ENCODE data around the gene MYADML2. TPM values are rescaled to one million over a fixed set of nuclear protein-coding genes. Genes with fewer than 3 reads are reported as not detected.

MYADML2 gene
- polyA plus RNA-seq, 4 donors = 0.03 to 0.06 TPM; not detected in 2

DNA sequence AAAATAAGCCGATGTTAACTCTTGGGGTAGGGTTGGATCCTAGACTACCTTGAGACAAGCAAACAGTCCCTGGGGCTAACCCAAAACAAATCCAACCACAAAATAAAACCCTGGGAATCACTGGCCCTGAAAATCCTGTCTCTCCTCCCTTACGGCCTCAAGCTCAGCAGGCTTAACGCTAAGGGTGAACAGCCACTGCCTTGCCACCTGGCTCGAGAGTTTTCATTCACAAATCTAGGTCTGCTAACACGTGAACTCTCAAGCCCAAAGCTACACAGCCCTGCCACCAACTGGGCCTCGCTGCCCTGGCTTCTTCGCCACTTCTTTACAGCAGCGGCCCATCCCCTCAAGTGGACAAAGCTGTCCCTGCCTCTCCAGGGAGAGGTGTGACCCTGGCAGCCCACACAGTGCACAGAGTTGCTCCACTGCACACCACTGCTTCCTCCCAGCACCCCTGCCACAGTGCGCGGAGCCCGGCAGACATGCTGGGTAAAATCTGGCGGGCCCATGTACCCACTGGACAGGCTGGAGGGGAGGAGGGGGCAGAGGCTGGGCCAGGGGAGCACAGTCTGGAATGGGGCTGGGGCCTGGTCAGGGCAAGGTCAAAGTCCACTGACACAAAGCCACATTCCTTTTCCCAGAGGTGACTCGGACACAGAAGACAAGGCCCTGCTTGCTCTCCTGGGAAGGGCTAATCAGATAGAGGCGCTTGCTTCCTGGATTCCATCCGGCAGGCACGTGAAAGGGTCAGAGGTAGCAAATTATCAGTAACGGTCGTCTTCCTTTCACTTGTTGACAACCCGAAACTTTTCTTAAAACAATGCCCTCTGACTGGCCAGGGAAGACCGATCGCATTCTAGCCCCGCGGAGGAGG is 36.8 kb downstream of the MYADML2 start:
- Histone ChIP-seq H3K27me3 (ENCODE audit: control insufficient read depth in 3 of 3, insufficient read depth in 3 of 3, low read length in 3 of 3) (no peaks in the 10 kb centered on the region), H3K9me3 (ENCODE audit: control insufficient read depth in 2 of 2, insufficient read depth in 1 of 2, low read depth in 1 of 2, low read length in 1 of 2) (no peaks in the 10 kb centered on the region), H3K27ac (ENCODE audit: low read depth in 1 of 3, low read length in 2 of 3) (peak overlapping the region; percentile 92 to 98 (median 96)), H3K36me3 (ENCODE audit: control insufficient read depth in 3 of 3, insufficient read depth in 2 of 3, low read depth in 1 of 3, low read length in 3 of 3) (peaks cover 7 to 79% (median 33%) of the 10 kb centered on the region in 3 donors), H3K4me3 (ENCODE audit: low read depth in 1 of 3, low read length in 3 of 3) (peak overlapping the region; percentile 77 to 98 (median 82)), H3K4me1 (ENCODE audit: control insufficient read depth in 3 of 3, insufficient read depth in 2 of 3, low read depth in 1 of 3, low read length in 2 of 3) (peaks cover 0 to 12% (median 2%) of the 10 kb centered on the region in 3 donors)
- WGBS, 3 donors = 14 to 31% (median 22%) methylated on average over 23 of the region's 23 CpGs
- FAIRE-seq (no peak), DNase-seq (peak; percentile 84 to 94)

DNA sequence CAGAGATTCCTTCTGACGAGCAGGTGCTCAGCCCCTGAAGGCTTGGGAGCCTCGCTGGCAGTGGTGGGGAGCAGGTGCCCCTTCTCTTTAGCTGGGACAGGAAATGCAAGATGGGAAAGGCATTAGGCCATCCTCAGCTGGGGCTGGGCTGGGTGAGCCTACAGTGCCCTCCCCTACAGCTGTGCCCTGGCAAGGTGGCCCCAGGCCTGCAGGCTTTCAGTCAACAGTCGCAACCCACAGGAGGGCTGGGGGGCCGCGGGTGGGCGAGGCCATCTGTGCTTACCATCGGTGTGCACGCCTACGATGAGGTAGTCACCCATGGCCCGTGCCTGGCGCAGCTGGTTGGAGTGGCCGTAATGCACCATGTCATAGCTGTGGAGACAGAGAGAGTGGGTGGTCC is 37.8 kb downstream of the MYADML2 start:
- Histone ChIP-seq H3K4me1 (ENCODE audit: control insufficient read depth in 3 of 3, insufficient read depth in 2 of 3, low read depth in 1 of 3, low read length in 2 of 3) (peaks cover 0 to 12% (median 2%) of the 10 kb centered on the region in 3 donors), H3K9me3 (ENCODE audit: control insufficient read depth in 2 of 2, insufficient read depth in 1 of 2, low read depth in 1 of 2, low read length in 1 of 2) (no peaks in the 10 kb centered on the region), H3K4me3 (ENCODE audit: low read depth in 1 of 3, low read length in 3 of 3) (peak overlapping the region in 1 of 3 donors; percentile 98), H3K27ac (ENCODE audit: low read depth in 1 of 3, low read length in 2 of 3) (peak overlapping the region in 1 of 3 donors; percentile 96), H3K36me3 (ENCODE audit: control insufficient read depth in 3 of 3, insufficient read depth in 2 of 3, low read depth in 1 of 3, low read length in 3 of 3) (peaks cover 7 to 79% (median 27%) of the 10 kb centered on the region in 3 donors), H3K27me3 (ENCODE audit: control insufficient read depth in 3 of 3, insufficient read depth in 3 of 3, low read length in 3 of 3) (no peaks in the 10 kb centered on the region)
- 90 to 94% (median 90%) methylated on average over 12 of the region's 12 CpGs for WGBS, 3 donors
- DNase-seq = no peak
- FAIRE-seq = no peak

DNA sequence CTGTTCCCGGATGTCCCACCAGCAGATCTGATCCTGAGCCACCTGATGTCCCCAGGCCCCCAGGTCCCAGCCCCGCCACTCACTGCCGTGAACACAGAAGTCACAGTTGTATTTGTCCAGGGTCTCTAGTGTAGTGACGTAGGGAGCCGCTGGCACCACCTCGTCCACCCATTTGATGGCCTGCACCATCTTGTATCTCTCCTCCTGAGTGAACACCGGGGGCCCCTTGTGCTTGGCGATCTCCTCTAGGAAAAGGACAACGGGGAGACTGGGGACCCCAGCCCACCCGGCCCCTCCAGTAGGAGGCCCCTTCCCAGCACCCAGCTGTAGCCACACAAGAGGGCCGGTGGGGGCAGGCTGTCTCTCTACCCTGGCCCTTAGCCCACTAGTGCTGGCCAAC is 38.2 kb downstream of the MYADML2 start:
- Histone ChIP-seq H3K4me3 (ENCODE audit: low read depth in 1 of 3, low read length in 3 of 3) (no peak overlapping the region), H3K27me3 (ENCODE audit: control insufficient read depth in 3 of 3, insufficient read depth in 3 of 3, low read length in 3 of 3) (no peaks in the 10 kb centered on the region), H3K9me3 (ENCODE audit: control insufficient read depth in 2 of 2, insufficient read depth in 1 of 2, low read depth in 1 of 2, low read length in 1 of 2) (no peaks in the 10 kb centered on the region), H3K36me3 (ENCODE audit: control insufficient read depth in 3 of 3, insufficient read depth in 2 of 3, low read depth in 1 of 3, low read length in 3 of 3) (peaks cover 7 to 79% (median 23%) of the 10 kb centered on the region in 3 donors), H3K27ac (ENCODE audit: low read depth in 1 of 3, low read length in 2 of 3) (no peak overlapping the region), H3K4me1 (ENCODE audit: control insufficient read depth in 3 of 3, insufficient read depth in 2 of 3, low read depth in 1 of 3, low read length in 2 of 3) (peaks cover 0 to 12% (median 2%) of the 10 kb centered on the region in 3 donors)
- 90 to 95% (median 93%) methylated on average over 10 to 11 of the region's 11 CpGs for WGBS, 3 donors
- DNase-seq (no peak), FAIRE-seq (no peak)

DNA sequence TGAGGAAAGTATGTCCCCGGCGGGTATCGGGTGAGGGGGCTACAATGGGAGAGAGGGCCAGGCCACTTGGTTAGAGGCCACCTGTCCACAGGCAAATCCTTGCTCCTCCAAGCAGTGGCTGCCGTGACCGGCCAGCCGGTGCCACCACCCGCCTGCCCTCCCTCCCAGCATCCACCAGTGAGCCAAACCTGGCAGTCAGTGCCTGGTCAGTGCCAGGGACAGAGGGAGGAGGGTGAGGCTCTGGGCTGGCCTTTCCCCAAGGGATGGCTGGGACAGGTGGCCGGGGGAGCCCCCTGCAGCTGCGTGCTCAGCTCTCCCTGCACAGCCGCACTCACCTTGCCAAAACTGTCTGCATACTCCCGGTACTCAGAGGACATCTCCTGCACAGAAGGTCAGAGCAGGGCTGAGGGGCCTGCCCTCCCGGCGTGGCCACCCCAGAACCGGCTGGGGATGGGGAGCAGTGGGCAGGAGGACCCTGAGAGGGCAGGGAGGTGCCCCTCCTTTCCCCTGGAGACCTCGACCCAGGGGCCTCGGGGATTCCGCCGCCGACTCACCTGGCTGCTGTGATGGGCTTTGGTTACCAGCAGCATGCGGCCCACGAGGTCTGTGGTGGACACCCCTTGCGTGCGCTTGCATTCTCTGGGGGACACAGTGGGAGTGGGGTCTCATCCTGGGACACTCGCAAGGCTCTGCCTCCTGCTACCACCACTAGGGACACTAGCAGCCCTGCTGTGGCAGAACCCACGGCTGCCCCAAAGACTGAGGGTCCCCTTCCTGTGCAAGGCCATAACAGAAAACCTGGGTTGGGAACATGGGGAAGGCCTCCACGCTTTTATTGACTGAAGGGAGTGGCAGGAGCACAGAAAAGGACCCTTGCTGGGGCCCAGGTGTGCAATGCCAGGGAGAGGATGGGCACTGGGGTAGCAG is 39.6 kb downstream of the MYADML2 start:
- WGBS, 3 donors = 91 to 93% (median 92%) methylated on average over 26 of the region's 26 CpGs
- Histone ChIP-seq H3K9me3 (ENCODE audit: control insufficient read depth in 2 of 2, insufficient read depth in 1 of 2, low read depth in 1 of 2, low read length in 1 of 2) (no peaks in the 10 kb centered on the region), H3K27ac (ENCODE audit: low read depth in 1 of 3, low read length in 2 of 3) (no peak overlapping the region), H3K4me3 (ENCODE audit: low read depth in 1 of 3, low read length in 3 of 3) (no peak overlapping the region), H3K27me3 (ENCODE audit: control insufficient read depth in 3 of 3, insufficient read depth in 3 of 3, low read length in 3 of 3) (peaks cover 0 to under 1% (median 0%) of the 10 kb centered on the region in 3 donors), H3K4me1 (ENCODE audit: control insufficient read depth in 3 of 3, insufficient read depth in 2 of 3, low read depth in 1 of 3, low read length in 2 of 3) (peaks cover 0 to 16% (median 2%) of the 10 kb centered on the region in 3 donors), H3K36me3 (ENCODE audit: control insufficient read depth in 3 of 3, insufficient read depth in 2 of 3, low read depth in 1 of 3, low read length in 3 of 3) (peaks cover 2 to 78% (median 20%) of the 10 kb centered on the region in 3 donors)
- FAIRE-seq (no peak), DNase-seq (no peak)

DNA sequence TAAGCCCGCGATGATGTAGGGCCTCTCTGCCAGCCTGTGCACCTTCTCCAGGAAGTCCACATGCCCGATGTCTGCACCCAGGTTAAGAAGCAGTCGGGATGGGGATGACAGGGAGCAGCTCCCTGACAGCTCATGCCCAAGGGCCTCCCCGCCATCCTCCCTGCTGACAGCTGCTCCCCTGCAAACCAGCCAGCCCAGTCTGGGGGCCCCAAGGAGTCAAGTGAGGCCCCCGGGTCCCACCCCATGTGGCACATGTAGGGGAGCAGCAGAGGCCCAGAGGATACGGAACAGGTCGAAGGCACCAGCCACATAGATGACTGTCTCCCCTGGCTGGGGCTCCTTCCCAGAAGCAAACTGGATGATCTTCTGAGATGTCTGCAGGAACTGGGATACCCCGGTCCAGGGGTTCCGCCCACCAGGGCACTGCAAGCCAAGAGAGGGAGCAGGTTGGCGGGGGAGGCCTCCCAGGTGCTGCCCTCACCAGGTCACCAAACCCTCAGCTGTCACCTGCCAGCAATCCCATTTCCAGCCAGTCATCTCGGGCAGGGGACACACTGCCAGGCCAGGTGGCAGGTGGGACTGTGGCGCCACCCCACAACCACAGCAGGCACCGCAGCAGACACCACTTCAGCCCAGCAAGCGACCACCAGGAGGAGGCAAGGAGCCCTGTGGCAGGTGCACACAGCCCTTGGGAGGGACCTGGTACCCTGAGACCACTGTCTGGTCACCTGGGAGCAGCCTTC is 40.4 kb downstream of the MYADML2 start:
- no peak overlapping the region for H3K27ac ChIP-seq (ENCODE audit: low read depth in 1 of 3, low read length in 2 of 3)
- DNase-seq (no peak), FAIRE-seq (no peak)
- H3K4me1 ChIP-seq (ENCODE audit: control insufficient read depth in 3 of 3, insufficient read depth in 2 of 3, low read depth in 1 of 3, low read length in 2 of 3) = peaks cover 0 to 18% (median 2%) of the 10 kb centered on the region in 3 donors
- WGBS, 3 donors = 89 to 93% (median 89%) methylated on average over 14 to 15 of the region's 15 CpGs
- peaks cover 0 to 70% (median 16%) of the 10 kb centered on the region in 3 donors for H3K36me3 ChIP-seq (ENCODE audit: control insufficient read depth in 3 of 3, insufficient read depth in 2 of 3, low read depth in 1 of 3, low read length in 3 of 3)
- peaks cover 0 to 4% (median 0%) of the 10 kb centered on the region in 3 donors for H3K27me3 ChIP-seq (ENCODE audit: control insufficient read depth in 3 of 3, insufficient read depth in 3 of 3, low read length in 3 of 3)
- H3K4me3 ChIP-seq (ENCODE audit: low read depth in 1 of 3, low read length in 3 of 3) = no peak overlapping the region
- H3K9me3 ChIP-seq (ENCODE audit: control insufficient read depth in 2 of 2, insufficient read depth in 1 of 2, low read depth in 1 of 2, low read length in 1 of 2) = no peaks in the 10 kb centered on the region

DNA sequence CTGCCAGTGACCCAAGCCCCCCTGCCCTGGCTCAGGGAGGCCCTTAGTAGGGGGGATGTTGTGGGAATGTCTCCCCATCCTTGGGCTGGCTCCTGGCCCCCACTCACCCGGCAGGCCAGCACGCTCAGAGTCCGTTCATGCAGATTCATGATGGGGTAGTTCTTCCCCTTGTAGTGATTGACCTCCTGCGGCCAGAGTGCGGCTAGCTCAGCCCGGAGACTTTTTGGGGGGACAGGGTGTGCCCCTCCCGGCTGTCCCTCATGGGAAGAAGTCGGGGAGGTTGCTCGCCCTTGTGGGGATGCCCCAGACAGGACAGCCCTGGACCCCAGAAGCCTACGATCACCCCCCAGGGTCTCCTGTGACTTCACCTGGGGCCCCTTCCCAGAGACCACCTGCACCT is 41.0 kb downstream of the MYADML2 start:
- Histone ChIP-seq H3K36me3 (ENCODE audit: control insufficient read depth in 3 of 3, insufficient read depth in 2 of 3, low read depth in 1 of 3, low read length in 3 of 3) (peaks cover 0 to 72% (median 16%) of the 10 kb centered on the region in 3 donors), H3K9me3 (ENCODE audit: control insufficient read depth in 2 of 2, insufficient read depth in 1 of 2, low read depth in 1 of 2, low read length in 1 of 2) (no peaks in the 10 kb centered on the region), H3K4me1 (ENCODE audit: control insufficient read depth in 3 of 3, insufficient read depth in 2 of 3, low read depth in 1 of 3, low read length in 2 of 3) (peaks cover 0 to 21% (median 2%) of the 10 kb centered on the region in 3 donors), H3K27me3 (ENCODE audit: control insufficient read depth in 3 of 3, insufficient read depth in 3 of 3, low read length in 3 of 3) (peaks cover 0 to 11% (median 0%) of the 10 kb centered on the region in 3 donors), H3K27ac (ENCODE audit: low read depth in 1 of 3, low read length in 2 of 3) (no peak overlapping the region), H3K4me3 (ENCODE audit: low read depth in 1 of 3, low read length in 3 of 3) (no peak overlapping the region)
- FAIRE-seq = no peak
- 91 to 99% (median 94%) methylated on average over 10 of the region's 10 CpGs for WGBS, 3 donors
- DNase-seq = no peak

DNA sequence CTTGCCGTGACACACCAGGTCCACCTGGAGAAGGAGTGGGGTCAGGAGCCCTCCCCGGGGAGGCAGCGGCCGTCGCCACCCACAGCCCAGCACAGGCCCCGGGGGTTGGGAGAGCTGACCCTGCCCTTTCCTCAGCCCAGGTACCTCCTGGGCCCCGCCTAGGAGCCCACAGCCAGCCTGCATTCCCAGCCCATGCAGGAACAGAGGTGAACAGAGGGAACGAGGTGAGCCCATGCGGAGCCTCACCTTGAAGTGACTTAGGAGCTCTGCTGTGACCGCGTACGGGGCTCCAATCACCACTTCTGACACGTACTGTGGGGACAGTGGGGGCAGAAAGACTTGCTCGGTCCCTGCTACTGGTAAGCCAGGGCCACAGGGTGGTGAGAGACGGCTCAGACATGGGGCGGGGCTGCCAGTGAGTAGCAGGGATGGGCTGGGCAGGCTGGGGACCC is 41.6 kb downstream of the MYADML2 start:
- Histone ChIP-seq H3K9me3 (ENCODE audit: control insufficient read depth in 2 of 2, insufficient read depth in 1 of 2, low read depth in 1 of 2, low read length in 1 of 2) (no peaks in the 10 kb centered on the region), H3K27ac (ENCODE audit: low read depth in 1 of 3, low read length in 2 of 3) (no peak overlapping the region), H3K36me3 (ENCODE audit: control insufficient read depth in 3 of 3, insufficient read depth in 2 of 3, low read depth in 1 of 3, low read length in 3 of 3) (peaks cover 0 to 77% (median 16%) of the 10 kb centered on the region in 3 donors), H3K27me3 (ENCODE audit: control insufficient read depth in 3 of 3, insufficient read depth in 3 of 3, low read length in 3 of 3) (peaks cover 0 to 11% (median 0%) of the 10 kb centered on the region in 3 donors), H3K4me1 (ENCODE audit: control insufficient read depth in 3 of 3, insufficient read depth in 2 of 3, low read depth in 1 of 3, low read length in 2 of 3) (peaks cover 0 to 21% (median 2%) of the 10 kb centered on the region in 3 donors), H3K4me3 (ENCODE audit: low read depth in 1 of 3, low read length in 3 of 3) (no peak overlapping the region)
- no peak for DNase-seq
- no peak for FAIRE-seq
- 89 to 94% (median 90%) methylated on average over 13 to 16 of the region's 16 CpGs for WGBS, 3 donors

All from small intestine (tissue), 7 donors.